ENCODE results near the gene KCNJ5.

KCNJ5 gene

GRCh38 chr11:128956401-128957201 is 65.4 kb downstream of the KCNJ5 start:
- DNase-seq (ENCODE audit: low spot score), result peak; percentile 84

GRCh38 chr11:128957202-128957482 is 66.0 kb downstream of the KCNJ5 start:
- DNase-seq (ENCODE audit: low spot score), result no peak

GRCh38 chr11:128961645-128962044 is 70.5 kb downstream of the KCNJ5 start:
- no peak for DNase-seq (ENCODE audit: low spot score)

DNA sequence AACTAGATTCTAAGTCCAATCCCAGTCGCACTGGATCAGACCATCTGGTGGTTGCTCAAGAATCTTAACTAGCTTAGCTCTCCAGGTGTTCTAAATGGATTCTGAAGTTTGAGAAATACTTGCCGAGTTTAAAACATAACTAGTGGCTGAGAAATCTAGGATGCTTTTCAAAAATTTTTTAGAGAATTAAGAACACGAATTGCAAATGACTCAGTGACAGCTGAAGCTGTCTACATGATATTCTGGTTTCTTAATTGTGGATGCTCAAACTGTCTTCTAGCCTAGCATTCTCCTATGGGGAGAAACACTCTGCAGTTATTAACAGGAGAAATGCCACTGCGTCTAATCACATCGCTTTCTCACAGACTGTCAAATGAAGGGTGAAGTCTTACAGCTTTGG is 71.7 kb downstream of the KCNJ5 start:
- DNase-seq (ENCODE audit: low spot score), result no peak

DNA sequence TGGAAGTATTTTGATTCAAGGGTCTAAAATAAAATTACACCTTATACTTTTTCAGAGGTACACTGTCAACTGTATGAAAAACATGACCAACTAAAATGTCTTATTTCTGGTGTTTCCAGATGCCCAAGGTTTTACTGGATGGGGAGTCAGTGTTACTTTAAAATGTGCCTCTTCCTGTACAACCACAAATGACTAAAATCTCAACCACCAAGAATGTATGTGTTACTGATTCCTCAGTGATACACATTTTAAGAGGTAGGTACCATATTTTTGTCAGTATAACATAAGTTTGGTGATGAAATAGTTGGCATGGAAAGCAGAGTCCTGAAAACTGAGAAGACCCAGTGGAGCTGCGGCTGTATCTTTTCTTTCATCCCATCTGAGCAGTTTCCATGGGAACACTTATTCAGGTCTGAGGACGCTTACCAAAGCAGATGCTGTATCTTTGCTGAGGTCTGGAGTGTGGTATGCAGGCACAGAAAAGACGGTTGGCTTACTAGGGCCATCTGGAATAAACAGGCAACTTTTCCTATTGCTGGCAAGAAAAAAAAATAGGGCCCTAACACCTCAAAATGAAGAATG is 72.7 kb downstream of the KCNJ5 start:
- no peak for DNase-seq (ENCODE audit: low spot score)

- no peak for DNase-seq (ENCODE audit: low spot score)
These were observed 73.3 kb downstream of the KCNJ5 start for GRCh38 chr11:128964463-128964930.

DNA sequence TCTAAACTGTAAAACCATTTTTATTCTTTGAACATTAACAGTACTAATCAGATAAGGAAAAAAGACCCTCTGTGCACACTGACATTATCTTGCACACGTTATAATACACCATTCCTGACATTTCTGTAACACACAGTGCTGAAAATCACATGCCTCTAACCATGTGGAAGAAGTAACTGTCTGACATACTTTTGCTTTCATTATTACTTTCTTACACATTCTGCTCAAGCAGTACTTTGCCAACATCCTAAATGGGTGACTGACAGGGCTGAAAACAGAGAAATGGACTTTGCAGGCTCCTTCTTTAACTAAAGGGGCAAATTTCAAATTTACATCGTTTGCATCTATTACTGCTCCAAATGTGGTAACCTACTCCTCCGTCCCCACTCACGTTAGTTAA is 74.3 kb downstream of the KCNJ5 start:
- no peak for DNase-seq (ENCODE audit: low spot score)

DNA sequence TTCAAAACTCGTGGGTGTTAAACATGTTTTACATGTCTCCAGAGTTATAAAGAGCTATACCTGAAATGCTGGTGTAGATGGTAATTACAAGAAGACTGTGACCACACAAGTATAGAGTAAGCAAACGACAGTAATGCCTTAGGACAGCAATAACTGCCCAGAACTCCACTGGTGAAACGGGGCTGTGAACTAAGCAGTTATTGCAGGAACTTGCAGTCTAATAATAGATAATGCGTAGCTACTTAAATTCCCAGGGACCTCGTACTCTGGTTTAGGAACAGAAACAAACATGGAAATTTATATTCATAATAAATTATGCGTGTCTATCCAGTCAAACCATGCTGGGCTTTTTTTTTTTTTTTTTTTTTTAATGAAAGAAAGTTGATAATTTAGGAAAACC is 76.4 kb downstream of the KCNJ5 start:
- no peak for DNase-seq (ENCODE audit: low spot score)

GRCh38 chr11:128968916-128969315 is 77.8 kb downstream of the KCNJ5 start:
- DNase-seq (ENCODE audit: low spot score), result no peak

All from GM03348 (cell line).